Liver (tissue), 9 donors: ENCODE measurements around the gene ZNF552. TPM values are rescaled to one million over a fixed set of nuclear protein-coding genes. Genes with fewer than 3 reads are reported as not detected.
"Not testable (repeated sequence)": the region's sequence is repeated elsewhere in the genome, so short reads cannot be mapped to it uniquely, and the experiment has no call there.

Source experiments
- DNase-seq: peaks from one replicate; pipeline ENCODE4 v3.0.0-alpha.2; 2017; ENCODE audit warnings: low spot score
- H3K27ac ChIP-seq, 2 donors: one replicate each; pipeline ENCODE4 v1.7.0; 2013; ENCODE audit warnings: inconsistent platforms in 2 of 2, low read length in 2 of 2, control low read depth in 1 of 2, low read depth in 1 of 2, mild to moderate bottlenecking in 1 of 2
- H3K27me3 ChIP-seq, 4 donors: one replicate each; pipeline versions ENCODE4 v1.6.1 to v1.7.0; 2013; ENCODE audit warnings: low read length in 3 of 4, inconsistent platforms in 1 of 4, mild to moderate bottlenecking in 1 of 4, moderate library complexity in 1 of 4; ENCODE audit not compliant: control insufficient read depth in 4 of 4, insufficient read depth in 4 of 4
- H3K36me3 ChIP-seq, 4 donors: one replicate each; pipeline versions ENCODE4 v1.6.1 to v1.7.0; 2013; ENCODE audit warnings: low read length in 3 of 4, mild to moderate bottlenecking in 3 of 4, low read depth in 1 of 4, moderate library complexity in 1 of 4; ENCODE audit not compliant: control insufficient read depth in 4 of 4, insufficient read depth in 3 of 4
- H3K4me1 ChIP-seq, 4 donors: one replicate each; pipeline versions ENCODE4 v1.6.1 to v1.7.0; 2013; ENCODE audit warnings: low read length in 3 of 4, mild to moderate bottlenecking in 3 of 4, moderate library complexity in 1 of 4; ENCODE audit not compliant: control insufficient read depth in 4 of 4, insufficient read depth in 4 of 4
- H3K4me3 ChIP-seq, 3 donors: one replicate each; pipeline versions ENCODE4 v1.6.1 to v1.7.0; 2013; ENCODE audit warnings: low read length in 3 of 3, control low read depth in 1 of 3, low read depth in 1 of 3, mild to moderate bottlenecking in 1 of 3
- H3K9ac ChIP-seq, 2 donors: one replicate each; pipeline ENCODE4 v1.7.0; 2013; ENCODE audit warnings: low read length in 2 of 2, mild to moderate bottlenecking in 2 of 2, moderate library complexity in 2 of 2, control low read depth in 1 of 2, low read depth in 1 of 2
- H3K9me3 ChIP-seq, 4 donors: one replicate each; pipeline versions ENCODE4 v1.6.1 to v1.7.0; 2013; ENCODE audit warnings: low read length in 3 of 4; ENCODE audit not compliant: control insufficient read depth in 4 of 4
- GABPA ChIP-seq, 2 donors: IDR thresholded peaks in 1 of 2; conservative IDR thresholded peaks in 1 of 2; 2 replicates each; pipeline ENCODE4 v1.6.1; 2016; ENCODE audit warnings: antibody characterized with exemption in 2 of 2, mild to moderate bottlenecking in 1 of 2, moderate library complexity in 1 of 2
- HNF4A ChIP-seq, 2 donors: conservative IDR thresholded peaks; 2 replicates each; pipeline ENCODE4 v1.6.1; 2016; ENCODE audit warnings: antibody characterized with exemption in 2 of 2, mild to moderate bottlenecking in 2 of 2
- MAX ChIP-seq: IDR thresholded peaks from 2 replicates; pipeline ENCODE4 v1.6.1; 2016; ENCODE audit warnings: antibody characterized with exemption
- RAD21 ChIP-seq, 2 donors: IDR thresholded peaks; 2 replicates each; pipeline ENCODE4 v1.6.1; 2016; ENCODE audit warnings: antibody characterized with exemption in 2 of 2, mild to moderate bottlenecking in 2 of 2
- RXRA ChIP-seq, 2 donors: IDR thresholded peaks; 2 replicates each; pipeline ENCODE4 v1.6.1; 2017 to 2018; ENCODE audit warnings: antibody characterized with exemption in 2 of 2, mild to moderate bottlenecking in 1 of 2
- SP1 ChIP-seq: IDR thresholded peaks from 2 replicates; pipeline ENCODE4 v1.6.1; 2018; ENCODE audit warnings: antibody characterized with exemption, mild to moderate bottlenecking
- YY1 ChIP-seq: IDR thresholded peaks from 2 replicates; pipeline ENCODE4 v1.6.1; 2016; ENCODE audit warnings: antibody characterized with exemption, mild to moderate bottlenecking
- WGBS: extraction: QIAGEN DNeasy Blood & Tissue Kit; methylation state at CpG from one replicate; pipeline ENCODE4 v1.1.7; 2013; 5-methylcytosine and 5-hydroxymethylcytosine counted together
- polyA plus RNA-seq, 2 donors: library from polyadenylated mRNA; stranded (reverse) in 1 of 2; unstranded in 1 of 2; fragments of 200-250 nt in 1 of 2; fragments of >200 nt in 1 of 2; fragmentation: Nextera tagmentation in 1 of 2; extraction: Ambion mirVana in 1 of 2; gene quantifications; one replicate each; pipeline versions ENCODE4 v1.2.1 to v1.2.3, GENCODE V29; 2013 to 2015
- total RNA-seq, 2 donors: library from RNA; depleted of rRNA; stranded (reverse); fragments of >200 nt; gene quantifications; one replicate each; pipeline ENCODE4 v1.2.3, GENCODE V29; 2014
- donor health status: healthy.
- donor health status: healthy.
- donor health status: healthy.
- donor health status: healthy.
- donor health status: healthy.

The ZNF552 gene
- total and polyA plus RNA-seq, 4 donors = 3.1 to 16.1 (median 5.4) TPM

GRCh38 chr19:57829316-57829715 lies 14.6 kb upstream of the ZNF552 start:
- no peak overlapping the region for H3K9ac ChIP-seq
- H3K4me1 ChIP-seq = peaks cover 0 to 3% (median 1%) of the 10 kb centered on the region in 4 donors
- TF ChIP-seq RXRA (IDR thresholded peaks at IDR 0.05) (no peak), HNF4A (conservative IDR thresholded peaks at IDR 0.05) (no peak), GABPA (IDR thresholded peaks at IDR 0.05 in 1 of 2, conservative IDR thresholded peaks at IDR 0.05 in 1 of 2) (no peak), YY1 (no peak), RAD21 (IDR thresholded peaks at IDR 0.05) (no peak), MAX (no peak)
- H3K4me3 ChIP-seq = no peak overlapping the region
- H3K27ac ChIP-seq = no peak overlapping the region
- no peaks in the 10 kb centered on the region for H3K9me3 ChIP-seq
- H3K36me3 ChIP-seq = no peaks in the 10 kb centered on the region
- no peaks in the 10 kb centered on the region for H3K27me3 ChIP-seq
- DNase-seq = no peak
- WGBS = 60% methylated on average over 5 of the region's 5 CpGs

GRCh38 chr19:57825511-57825910 lies 10.8 kb upstream of the ZNF552 start:
- TF ChIP-seq SP1 = no peak
- no peaks in the 10 kb centered on the region for H3K36me3 ChIP-seq
- no peak overlapping the region for H3K4me3 ChIP-seq
- H3K27ac ChIP-seq = no peak overlapping the region
- H3K9me3 ChIP-seq = no peaks in the 10 kb centered on the region
- H3K4me1 ChIP-seq = peaks cover 3 to 12% (median 10%) of the 10 kb centered on the region in 4 donors
- DNase-seq = no peak
- H3K27me3 ChIP-seq = no peaks in the 10 kb centered on the region
- 96% methylated on average over 6 of the region's 6 CpGs for WGBS
- no peak overlapping the region for H3K9ac ChIP-seq

DNA sequence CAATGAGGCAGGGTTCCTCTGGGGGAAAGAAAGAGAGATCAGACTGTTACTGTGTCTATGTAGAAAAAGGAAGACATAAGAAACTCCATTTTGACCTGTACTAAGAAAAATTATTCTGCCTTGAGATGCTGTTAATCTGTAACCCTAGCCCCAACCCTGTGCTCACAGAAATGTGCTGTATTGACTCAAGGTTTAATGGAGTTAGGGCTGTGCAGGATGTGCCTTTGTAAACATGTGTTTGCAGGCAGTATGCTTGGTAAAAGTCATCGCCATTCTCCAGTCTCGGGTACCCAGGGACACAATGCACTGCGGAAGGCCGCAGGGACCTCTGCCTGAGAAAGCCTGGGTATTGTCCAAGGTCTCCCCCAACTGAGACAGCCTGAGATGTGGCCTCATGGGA lies 8.9 kb upstream of the ZNF552 start:
- not testable (repeated sequence) for H3K9ac ChIP-seq, DNase-seq, H3K36me3 ChIP-seq, H3K27me3 ChIP-seq, H3K9me3 ChIP-seq, H3K27ac ChIP-seq, H3K4me3 ChIP-seq
- WGBS = 71% methylated on average over 4 of the region's 4 CpGs
- peaks cover 3 to 16% (median 13%) of the 10 kb centered on the region in 4 donors for H3K4me1 ChIP-seq

GRCh38 chr19:57823155-57823554 lies 8.4 kb upstream of the ZNF552 start:
- not testable (repeated sequence) for H3K27ac ChIP-seq, H3K9ac ChIP-seq, H3K9me3 ChIP-seq, DNase-seq, H3K4me3 ChIP-seq, H3K36me3 ChIP-seq, H3K27me3 ChIP-seq
- WGBS = 62% methylated on average over 2 of the region's 2 CpGs
- peaks cover 3 to 16% (median 13%) of the 10 kb centered on the region in 4 donors for H3K4me1 ChIP-seq

DNA sequence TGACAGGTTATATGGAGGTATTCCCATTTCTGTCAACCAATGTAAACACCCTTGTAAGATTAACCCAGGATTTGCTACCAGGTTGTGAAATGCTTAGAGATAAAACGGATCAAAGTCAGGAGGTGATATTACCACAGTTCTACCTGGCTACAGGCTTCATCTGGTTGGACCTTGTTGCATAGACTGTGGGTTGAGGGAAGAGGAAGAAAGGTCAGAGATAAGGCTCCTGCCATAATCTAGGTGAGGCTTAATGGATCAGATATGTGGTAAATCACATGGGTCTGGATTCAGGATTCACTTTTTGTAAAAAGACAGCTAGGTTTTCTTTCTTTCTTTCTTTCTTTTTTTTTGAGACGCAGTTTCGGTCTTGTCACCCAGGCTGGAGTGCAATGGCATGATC lies 6.8 kb upstream of the ZNF552 start:
- not testable (repeated sequence) for DNase-seq, H3K9ac ChIP-seq, H3K36me3 ChIP-seq, H3K9me3 ChIP-seq, H3K4me3 ChIP-seq, H3K27me3 ChIP-seq, H3K27ac ChIP-seq
- WGBS = 81% methylated on average over 3 of the region's 3 CpGs
- peaks cover 3 to 16% (median 13%) of the 10 kb centered on the region in 4 donors for H3K4me1 ChIP-seq
- TF ChIP-seq RXRA (IDR thresholded peaks at IDR 0.05) (peak in 1 of 2 donors; percentile 48), HNF4A (conservative IDR thresholded peaks at IDR 0.05) (peak; percentile 43 to 54)
